Cortex of kidney (tissue), 1 donor: Measurements from ENCODE around the gene RIC1.
"Not testable (repeated sequence)": the region's sequence is repeated elsewhere in the genome, so short reads cannot be mapped to it uniquely, and the experiment has no call there.

Experiments used
- DNase-seq: peaks from one replicate; lab custom pipeline; 2025; lab: John Stamatoyannopoulos, UW

The RIC1 gene

DNA sequence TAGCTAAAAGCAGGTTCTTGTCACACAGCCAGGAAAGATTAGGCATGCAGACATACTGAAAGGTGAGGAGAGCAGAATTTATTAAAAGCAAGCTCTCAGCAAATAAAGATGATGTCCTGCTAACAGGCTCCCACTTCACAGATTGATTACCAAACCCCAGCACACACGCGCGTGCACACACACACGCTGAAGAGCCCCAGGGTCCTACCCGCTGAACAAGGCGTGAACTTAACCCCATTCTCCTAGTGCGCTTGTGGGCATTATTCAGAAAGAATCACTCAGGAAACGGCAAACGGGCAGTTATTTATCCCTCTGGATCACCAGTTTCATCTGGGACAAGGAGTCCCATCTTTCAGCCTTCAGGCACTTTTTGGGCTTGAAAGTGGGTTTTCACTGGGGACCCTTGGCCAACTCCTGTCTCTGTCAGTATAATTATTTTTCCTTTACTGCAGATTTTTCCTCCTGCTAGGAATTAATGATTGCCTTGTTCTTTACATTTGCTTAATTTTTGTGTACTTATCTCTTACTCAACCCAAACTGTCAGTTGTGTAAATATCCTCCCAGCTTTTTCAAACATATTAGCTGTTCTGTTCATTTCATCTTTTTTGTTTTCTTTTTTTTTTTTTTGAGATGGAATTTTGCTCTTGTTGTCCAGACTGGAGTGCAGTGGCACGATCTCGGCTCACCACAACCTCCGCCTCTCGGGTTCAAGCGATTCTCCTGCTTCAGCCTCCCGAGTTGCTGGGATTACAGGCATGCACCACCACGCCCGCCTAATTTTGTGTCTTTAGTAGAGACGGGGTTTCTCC lies 92.6 kb downstream of the RIC1 start:
- no peak for DNase-seq

DNA sequence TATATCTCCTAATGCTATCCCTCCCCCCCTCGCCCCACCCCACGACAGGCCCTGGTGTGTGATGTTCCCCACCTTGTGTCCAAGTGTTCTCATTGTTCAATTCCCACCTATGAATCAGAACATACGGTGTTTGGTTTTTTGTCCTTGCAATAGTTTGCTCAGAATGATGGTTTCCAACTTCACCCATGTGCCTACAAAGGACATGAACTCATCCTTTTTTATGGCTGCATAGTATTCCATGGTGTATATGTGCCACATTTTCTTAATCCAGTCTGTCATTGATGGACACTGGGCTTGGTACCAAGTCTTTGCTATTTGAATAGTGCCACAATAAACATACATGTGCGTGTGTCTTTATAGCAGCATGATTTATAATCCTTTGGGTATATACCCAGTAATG lies 93.8 kb downstream of the RIC1 start:
- DNase-seq, result not testable (repeated sequence)

DNA sequence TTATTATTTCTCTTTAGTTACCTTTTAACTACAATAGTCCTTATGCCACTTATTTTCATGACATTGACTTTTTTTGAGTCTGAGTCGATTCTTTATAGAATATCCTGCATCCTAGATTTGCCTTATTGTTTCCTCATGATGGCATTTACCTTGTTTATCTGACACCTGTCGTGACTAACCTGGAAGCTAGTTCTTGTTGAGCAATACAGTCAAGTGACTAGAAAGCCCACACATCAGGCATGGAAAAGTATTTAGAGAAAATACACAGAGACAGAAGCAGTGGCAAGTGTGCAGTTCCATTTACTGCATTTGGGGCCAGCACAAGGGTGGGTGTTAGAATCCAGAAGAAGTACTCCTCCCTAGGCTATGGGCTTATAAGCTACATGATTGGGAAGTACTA lies 106.2 kb downstream of the RIC1 start:
- no peak for DNase-seq

DNA sequence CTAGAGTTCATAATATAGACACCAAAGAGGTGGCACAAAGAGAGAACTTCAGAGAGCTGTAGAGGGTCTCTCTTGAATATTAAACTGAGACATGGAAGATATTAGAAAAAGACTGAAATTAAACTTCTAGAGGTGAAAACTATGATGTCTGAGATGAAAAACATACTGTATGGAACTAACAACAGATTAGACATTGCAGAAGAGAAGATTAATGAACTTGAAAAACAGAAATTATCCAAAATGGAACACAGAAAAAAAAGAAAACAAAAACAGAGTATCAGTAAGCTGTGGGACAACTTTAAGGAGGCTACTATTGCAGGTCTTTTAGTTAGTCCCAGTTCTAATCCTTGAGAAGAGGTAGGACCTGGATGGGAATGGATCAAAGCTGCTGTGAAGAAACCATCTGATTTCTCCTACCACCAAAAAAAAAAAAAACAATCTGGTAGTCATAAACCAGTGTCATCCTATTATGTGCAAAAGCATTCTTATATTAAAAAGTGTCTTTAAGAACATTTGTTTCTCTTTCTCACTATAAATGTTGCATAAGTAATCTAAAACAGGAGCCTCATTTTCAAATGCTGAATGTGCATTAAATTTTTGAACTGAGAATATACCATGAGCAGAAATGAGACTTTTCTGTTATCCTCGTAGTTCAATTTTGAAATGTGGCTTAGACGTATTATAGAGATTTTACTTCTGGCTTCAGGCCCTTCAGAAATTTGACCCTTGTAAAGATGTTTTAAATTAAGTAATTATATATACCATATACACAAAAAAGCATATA lies 107.8 kb downstream of the RIC1 start:
- no peak for DNase-seq

DNA sequence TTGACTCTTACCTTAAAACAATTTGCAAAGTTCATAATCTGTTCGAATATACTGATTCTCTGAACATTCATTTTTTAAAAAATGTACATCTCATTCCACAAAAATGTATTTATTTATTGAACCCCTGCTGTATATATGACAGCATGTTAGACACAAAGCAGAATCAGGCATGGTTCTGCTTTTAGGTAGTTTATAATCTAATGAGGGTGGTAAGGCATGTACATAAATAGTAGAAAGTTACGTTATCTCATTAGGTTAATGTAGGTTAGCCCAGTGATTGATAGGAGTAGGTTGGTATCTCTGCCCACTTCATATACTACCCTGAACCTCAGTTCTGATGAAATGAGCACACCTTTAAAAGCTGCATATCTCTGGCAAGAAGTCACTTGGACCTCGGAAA lies 114.2 kb downstream of the RIC1 start:
- DNase-seq, result no peak

DNA sequence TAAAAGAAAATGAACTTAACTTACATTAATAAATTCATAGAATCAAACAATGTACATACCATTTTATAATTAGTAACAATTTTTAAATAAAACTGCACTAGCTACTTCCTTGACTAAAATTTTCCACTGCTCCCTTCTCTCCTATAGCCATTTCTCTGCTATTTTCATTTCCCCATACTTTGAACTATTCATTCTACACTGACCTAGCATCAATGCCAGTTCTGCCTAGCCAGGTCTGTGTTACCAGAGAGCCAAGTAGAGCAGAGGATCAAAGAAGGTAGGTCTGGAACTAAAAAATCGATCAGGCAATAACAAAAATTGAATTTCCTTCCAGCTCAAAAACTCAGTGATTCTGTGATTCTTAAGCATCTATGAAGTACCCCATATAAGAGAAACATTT lies 119.5 kb downstream of the RIC1 start:
- DNase-seq, result no peak

DNA sequence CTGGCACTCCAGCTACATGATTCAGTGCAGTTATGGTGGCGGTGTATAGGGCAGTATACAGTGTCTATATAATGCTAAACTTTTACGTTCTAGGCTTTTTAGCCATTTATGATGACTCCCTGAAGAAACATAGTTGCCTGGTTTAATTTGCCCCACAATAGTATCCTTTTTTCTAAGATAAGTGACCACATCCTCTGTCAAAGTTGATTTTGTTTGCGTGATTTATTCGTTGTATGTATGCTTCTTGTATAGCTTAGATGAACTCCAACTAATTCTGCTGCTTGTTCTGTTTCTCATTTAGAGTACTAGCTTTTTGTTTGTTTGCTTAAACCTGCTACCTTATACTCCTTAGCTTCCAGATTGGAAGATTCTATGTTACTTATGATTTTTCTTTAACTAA lies 120.4 kb downstream of the RIC1 start:
- no peak for DNase-seq

DNA sequence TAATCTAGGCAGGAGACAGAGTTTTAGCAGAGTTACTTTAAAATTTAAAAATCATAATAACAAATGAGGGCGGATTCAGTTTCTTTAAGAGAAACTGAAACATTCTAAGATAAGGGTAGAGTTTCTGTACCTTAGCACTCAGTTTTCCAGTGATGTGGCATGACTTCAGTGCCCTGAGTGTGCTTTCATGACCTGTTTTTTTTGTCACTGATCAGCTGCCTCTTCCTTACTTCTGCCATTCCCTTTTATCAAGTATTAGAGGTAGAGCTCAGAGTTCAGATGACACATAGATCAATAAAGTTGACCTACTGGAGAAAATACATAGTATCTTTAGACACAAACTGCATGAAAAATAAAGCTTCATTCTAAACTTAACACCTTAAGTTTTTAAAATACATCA lies 121.7 kb downstream of the RIC1 start:
- no peak for DNase-seq

DNA sequence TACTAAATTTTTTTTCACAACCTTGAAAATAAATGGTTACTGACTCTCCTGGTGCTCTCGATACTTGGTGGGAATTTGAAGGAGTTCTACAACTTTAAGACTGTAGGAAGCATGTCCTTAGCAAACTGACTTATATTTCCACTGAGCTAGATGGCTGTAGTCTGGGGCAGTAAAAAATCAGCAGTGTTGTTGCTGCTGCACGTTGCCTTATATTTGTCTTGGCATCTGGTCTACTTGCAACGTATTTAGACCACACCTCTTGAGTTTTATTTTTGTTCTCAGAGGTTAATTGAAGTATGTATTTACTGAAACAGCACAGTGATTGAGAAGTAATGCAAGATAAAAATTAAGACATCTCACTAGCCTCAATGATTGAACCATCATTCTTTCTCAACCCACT lies 127.7 kb downstream of the RIC1 start:
- DNase-seq, result no peak

DNA sequence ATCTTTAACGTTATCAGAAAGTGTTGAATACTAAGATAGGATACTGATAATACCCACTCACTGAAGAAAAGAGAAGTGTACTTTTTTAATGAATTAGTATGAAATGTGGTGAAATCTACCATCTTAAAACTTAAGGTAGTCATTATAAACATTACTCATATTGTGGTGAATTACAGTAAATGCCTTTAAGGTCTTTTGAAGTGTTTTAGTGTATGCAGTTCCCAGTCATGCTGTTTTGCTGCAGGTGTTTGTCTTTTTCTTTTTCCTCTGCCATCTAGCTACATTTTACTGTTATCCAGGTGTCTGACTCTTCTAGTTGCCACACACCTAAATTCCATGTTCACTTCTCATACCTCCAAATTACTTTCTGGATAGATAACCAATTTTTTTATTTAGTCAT lies 131.4 kb downstream of the RIC1 start:
- DNase-seq, result no peak

DNA sequence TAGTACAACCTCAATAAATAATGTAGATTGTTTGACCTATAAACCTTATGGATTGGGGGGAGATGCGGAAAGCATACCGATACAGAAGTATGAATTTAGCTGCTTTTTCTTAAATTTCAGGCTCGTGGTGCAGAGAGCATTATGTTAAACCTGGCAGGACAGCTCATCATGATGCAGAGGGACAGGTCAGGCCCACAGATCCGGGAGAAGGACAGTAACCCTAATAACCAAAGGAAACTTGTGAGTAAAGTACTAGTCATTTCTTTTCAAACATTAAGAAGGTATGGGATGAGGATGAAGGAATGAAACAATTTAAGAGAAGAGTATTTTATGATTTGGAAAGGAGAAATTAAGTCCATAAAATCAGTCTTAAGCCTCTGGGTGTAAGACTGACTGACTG lies 133.5 kb downstream of the RIC1 start:
- no peak for DNase-seq

DNA sequence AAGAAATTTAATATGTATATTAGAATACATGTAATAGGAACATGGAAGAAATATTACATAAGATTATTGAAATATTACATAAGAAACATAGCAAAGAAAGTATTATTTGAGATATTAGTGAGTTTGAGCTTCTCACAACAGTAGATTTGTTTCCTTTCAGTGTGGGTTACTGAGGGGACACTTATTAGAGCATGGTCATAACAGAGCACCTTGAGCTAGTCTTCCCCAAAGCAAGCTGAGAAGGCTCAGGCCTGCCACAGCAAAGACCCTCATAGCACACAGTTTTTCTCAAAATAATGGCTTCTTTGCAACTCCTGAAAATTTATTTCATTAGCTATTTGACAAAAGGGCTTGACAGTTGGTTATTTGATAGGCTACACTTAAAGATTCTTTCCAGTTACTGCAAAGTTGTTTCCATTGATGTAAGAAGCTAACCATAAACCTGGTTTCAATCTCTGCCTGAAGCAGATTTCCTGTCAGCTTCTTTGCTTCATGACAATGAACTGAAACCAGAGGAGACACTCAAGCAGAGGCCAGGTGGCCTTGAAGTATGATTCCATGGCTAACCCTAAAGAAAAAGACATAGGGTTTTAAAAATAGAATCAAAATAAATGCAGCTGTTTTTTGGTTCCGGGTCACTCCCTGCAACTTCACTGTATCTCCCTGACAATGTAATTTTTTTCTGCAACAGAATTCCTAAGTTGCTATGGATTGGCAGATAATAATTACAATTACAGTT lies 135.4 kb downstream of the RIC1 start:
- DNase-seq, result no peak

DNA sequence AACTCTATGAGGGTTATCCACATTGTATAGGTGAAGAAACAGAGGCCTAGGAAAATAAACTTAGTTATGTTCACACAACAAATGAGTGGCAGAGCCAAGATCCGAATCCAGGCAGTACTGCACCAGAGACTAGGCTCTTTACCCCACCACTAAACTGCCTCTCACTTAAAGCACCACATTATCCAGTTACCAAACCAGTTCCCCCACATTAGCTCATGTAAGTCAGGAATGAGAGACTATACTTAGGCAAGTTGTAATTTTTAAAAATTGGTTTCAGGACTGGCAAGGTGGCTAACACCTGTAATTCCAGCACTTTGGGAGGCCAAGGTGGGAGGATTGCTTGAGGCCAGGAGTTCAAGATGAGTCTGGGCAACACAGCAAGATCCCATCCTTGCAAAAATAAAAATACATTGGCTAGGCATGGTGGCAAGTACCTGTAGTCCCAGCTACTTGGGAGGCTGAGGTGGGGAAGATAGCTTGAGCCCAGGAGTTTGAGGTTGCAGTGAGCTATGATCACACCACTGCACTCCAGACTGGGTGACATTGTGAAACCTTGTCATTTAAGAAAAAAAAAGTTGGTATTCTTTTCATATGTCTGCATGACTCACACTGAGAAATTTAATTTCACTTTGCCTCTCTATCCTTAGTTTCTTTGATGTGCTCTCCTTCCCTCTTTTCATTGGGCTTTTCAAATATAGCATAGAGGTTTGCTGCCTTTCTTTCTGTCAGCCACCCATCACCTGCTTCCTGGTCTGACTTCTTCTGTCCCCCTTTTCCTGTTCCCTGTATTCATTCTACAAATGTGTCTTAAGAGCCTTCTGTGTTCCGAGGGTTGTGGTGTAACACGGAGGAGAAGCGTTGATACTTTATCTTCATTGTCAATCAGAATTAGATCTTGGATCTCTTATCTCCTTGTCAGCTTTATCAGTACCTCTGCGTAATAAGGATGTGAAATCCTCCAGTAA lies 139.3 kb downstream of the RIC1 start:
- DNase-seq, result no peak

DNA sequence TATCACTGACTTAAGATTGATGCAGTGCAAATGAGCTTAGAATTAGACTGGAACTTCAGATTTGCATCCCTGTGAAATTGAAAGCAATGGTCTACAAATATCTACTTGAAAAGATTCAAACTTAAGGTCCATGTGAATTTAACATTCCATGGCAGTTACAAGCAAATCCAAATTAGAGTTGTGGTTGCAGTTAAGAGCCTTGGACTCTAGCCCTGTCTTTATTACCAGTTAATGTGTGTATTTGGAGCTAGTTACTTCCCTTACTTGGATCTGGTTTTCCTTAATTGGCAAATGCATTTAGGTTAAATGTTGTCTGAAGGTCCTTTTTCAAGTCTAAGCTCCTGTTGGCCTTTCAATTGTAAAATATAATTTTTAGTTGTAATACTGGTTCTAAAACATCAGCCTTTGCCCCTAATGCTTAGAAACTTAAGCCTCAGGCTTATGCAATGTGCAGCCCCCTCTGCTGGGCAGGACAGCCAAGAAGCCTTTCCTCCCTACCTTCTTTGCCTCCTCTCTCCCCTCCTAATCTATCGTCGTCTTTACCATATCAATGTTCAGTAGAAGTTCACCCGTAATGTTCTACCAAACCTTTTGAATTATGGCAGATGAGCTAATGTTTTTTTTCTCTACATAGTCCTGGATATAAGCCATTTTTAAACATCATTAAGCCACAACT lies 144.6 kb downstream of the RIC1 start:
- DNase-seq, result no peak

DNA sequence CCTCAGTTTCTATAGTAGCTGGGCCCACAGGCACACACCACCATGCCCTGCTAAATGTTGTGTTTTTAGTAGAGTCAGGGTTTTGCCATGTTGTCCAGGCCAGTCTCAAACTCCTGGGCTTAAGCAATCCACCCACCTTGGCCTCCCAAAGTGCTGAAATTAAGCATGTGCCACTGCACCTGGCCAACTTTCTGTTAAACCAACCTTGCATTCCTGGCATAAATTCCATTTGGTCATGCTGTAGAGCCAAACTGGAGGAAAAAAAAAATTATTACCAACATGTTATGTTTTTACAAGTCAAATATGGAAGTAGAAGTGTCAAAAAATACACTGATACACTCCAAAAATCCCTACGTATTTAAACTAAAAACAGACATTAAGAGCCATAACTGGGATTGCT lies 149.9 kb downstream of the RIC1 start:
- DNase-seq, result no peak

DNA sequence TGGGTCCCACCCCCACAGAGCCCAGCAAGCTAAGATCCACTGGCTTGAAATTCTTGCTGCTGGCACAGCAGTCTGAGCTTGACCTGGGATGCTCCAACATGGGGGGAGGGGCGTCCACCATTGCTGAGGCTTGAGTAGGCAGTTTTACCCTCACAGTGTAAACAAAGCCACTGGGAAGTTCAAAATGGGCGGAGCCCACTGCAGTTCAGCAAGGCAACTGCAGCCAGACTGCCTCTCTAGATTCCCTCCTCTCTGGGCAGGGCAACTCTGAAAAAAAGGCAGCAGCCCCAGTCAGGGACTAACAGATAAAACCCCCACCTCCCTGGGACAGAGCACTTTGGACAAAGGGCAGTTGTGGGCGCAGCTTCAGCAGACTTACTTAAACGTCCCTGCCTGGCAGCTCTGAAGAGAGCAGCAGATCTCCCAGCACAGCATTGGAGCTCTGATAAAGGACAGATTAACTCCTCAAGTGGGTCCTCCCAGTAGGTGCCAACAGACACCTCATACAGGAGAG lies 150.9 kb downstream of the RIC1 start:
- DNase-seq, result not testable (repeated sequence)

DNA sequence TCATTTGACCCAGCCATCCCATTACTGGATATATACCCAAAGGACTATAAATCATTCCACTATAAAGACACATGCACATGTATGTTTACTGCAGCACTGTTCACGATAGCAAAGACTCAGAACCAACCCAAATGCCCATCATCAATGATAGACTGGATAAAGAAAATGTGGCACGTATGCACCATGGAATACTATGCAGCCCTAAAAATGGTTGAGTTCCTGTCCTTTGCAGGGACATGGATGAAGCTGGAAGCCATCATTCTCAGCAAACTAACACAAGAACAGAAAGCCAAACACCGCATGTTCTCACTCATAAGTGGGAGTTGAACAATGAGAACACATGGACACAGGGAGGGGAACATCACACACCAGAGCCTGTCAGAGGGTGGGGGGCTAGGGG lies 154.5 kb downstream of the RIC1 start:
- DNase-seq, result not testable (repeated sequence)

DNA sequence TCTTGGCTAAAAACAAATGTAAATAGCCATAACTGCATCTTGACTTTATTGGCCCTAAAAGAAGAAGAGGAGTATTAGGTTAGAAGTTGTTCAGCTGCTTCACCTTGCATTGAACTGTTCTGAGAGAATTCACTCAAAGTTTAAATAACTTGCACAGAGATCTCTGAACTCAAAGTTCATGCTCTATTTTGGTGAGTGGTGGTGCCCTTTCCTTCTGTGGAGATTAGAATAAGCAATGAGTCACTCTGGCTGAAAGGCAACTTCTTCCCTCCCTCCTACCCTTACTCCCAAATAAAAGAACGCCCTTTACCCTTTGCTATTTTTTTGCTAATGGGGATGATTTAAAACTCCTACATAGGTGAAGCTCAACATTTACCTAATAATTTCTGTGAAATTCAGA lies 155.1 kb downstream of the RIC1 start:
- no peak for DNase-seq

DNA sequence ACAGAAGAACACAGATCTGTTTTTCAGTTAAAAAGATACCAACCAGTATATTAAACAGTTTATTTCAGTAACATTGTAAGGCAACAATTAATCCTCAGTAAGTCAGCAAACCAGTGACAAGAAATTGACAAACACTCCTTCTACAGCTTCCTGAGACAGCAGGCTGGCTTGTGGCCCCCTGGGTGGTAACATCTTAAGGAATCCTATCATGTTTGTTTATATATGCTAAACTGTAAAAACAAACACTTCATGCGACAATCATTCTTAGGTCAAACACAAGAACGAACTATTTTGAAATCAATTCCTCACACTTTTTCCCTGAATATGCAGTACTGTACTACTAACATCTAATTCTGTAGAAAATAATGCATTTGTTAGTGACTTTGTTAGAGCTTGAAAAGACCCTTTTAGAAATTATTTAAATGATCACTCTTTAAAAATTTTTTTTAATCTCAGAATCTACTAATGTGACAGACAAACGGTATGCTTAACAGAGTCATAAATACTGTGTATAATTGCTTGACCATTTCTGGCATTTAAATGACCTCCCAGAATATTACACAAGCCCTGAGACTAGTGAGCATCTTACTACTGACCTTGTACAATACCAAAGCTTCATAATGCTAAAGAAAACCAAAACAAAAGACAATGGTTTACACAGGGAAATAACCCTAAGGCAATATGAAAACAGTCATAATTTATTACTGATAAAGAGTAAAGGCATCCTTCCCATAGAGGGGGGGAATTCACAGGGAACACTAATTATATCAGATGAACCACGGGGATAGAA lies 155.8 kb downstream of the RIC1 start:
- no peak for DNase-seq
